Activated naive CD4-positive, alpha-beta T cell treated with anti-CD3 and anti-CD28 coated beads, Interleukin-2, amount 50 U/mL, for 16 hours (primary cell): Measurements from ENCODE around the gene DMD.
"Not testable (repeated sequence)": the region's sequence is repeated elsewhere in the genome, so short reads cannot be mapped to it uniquely, and the experiment has no call there.

Experiments used
- DNase-seq: peaks from one replicate; pipeline ENCODE4 v3.0.0-alpha.2; 2020

Gene DMD

DNA sequence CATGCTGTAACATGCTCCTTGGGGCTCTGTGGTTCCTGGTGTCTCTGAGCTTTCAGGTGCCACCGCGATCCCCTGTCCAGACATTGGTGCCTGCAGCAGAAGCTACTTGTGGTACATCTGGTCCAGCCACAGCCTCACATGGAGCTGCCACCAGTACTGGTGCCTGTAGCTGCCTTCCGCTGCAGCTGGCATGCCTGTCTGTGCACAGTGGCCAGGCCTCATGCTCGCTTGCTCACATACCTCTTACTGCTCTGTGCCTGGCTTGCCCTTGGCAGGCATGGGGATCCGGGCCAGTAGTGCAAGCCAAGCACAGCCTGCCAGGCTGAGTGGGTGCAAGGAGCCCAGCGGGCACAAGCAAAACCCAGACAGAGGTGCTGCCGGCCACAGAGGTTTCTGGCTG lies 618.6 kb downstream of the DMD start:
- DNase-seq: no peak

GRCh38 chrX:32591589-32591988 lies 619.8 kb downstream of the DMD start:
- DNase-seq: no peak

GRCh38 chrX:32582729-32583128 lies 628.6 kb downstream of the DMD start:
- DNase-seq: no peak

GRCh38 chrX:32576885-32577284 lies 634.5 kb downstream of the DMD start:
- DNase-seq: no peak

GRCh38 chrX:32572644-32573043 lies 638.7 kb downstream of the DMD start:
- no peak for DNase-seq

GRCh38 chrX:32571579-32571978 lies 639.8 kb downstream of the DMD start:
- DNase-seq: no peak

DNA sequence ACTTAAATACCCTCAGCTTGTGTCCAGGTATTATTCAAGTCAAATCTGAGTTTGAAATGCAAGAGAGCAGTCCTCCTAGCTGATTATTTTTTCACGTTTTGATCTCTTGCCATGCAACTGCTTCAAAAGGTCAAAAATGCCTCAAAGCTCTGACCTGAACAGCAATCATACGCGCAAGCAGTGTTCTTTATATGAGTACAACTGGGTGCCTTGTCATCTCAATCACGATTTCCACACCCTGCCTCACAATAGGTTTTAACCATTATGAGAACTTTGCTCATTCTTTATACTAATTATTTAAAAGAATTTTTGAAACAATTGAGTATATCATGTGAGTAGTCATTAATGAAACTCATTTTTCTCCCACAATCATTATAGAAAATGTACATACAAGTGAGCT lies 649.1 kb downstream of the DMD start:
- no peak for DNase-seq

DNA sequence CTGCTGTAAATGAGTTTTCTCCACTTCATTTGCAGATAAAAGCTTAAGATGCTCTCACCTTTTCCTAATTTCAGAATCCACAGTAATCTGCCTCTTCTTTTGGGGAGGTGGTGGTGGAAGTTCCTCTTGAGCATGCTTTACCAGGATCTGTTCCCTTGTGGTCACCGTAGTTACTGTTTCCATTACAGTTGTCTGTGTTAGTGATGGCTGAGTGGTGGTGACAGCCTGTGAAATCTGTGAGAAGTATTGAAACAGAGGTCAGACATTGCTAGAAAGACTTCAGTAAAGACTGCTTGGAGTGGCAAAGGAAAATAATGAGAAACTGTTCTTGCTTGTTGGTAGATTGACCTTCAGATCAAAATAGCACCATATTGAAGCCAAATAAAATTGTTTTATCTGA lies 666.2 kb downstream of the DMD start:
- no peak for DNase-seq

DNA sequence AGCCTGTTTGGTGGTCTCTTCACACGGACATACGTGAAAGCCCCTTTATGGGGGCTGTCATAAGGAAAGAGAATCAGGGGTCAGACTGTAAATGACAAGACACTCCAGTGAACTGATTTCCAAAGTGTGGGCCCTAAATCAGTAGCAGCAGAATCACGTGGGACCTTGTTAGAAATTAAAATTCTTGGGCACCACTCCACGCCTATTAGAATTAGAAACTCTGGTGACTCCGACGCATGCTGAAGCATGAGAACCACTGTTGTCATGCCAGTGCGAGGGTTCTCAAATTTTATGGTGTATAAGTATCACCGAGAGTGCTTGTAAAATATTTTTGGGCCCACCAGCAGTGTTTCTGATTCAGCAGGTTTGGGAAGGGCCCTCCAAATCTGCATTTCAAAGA lies 672.8 kb downstream of the DMD start:
- no peak for DNase-seq

GRCh38 chrX:32533848-32534247 lies 677.5 kb downstream of the DMD start:
- DNase-seq: no peak

DNA sequence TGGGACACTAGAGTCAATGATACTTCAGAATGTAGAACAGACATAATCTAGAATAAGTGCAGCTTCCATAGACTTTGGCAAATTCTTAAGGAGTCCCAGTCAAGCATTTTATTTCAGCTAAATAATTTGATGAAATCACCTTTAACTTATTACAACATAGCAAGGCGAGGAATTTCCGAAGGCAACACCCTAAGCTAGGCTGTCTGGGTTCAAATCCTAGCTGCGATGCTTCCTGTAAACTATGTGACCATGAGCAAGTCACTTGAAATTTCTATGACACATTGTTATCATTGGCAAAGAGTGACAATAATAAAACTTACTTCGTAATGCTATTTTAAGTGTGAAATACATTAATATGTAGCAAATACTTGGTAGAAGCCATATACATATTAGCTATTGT lies 679.1 kb downstream of the DMD start:
- no peak for DNase-seq

GRCh38 chrX:32530802-32531403 lies 680.4 kb downstream of the DMD start:
- DNase-seq: no peak

- DNase-seq: not testable (repeated sequence)
Observed at GRCh38 chrX:32528451-32528850, 682.9 kb downstream of the DMD start.

DNA sequence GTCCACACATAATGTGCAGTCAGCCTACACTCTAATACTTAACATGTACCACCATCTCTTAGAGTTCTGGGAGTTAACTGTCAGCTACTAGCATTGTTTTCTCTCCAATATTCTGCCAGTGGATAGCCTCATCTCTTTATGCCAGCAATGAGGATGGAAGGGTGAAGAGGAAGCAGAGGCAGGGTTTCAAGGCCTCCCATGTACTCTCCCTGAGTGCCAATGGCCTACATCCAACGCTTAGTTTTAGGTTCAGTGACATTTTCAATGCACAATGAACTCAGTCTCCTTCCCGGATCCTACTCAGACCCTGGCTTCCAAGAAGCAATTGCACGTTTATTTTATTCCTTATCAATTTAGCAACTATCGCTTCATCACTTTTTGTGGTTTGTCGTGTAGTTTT lies 686.1 kb downstream of the DMD start:
- DNase-seq: no peak

DNA sequence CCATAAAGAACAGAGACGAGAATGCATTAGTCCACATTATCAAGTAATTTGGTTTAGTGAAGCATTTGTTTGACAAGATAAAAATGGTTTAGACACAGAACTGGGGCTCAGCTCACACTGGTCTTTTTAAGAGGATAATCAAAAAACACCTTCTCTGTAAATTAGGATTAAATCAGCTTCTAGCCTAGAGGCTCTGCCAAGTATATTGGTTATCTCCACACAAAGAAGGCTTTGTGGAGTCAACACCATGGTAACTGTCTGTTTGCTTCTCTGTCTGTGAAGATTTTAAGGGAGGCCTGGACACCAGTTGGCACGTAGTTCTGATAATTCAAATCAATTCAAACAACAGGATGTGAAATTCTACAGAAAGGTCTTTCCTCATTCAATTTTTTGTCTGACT lies 687.0 kb downstream of the DMD start:
- no peak for DNase-seq

GRCh38 chrX:32520789-32521188 lies 690.6 kb downstream of the DMD start:
- DNase-seq: no peak

DNA sequence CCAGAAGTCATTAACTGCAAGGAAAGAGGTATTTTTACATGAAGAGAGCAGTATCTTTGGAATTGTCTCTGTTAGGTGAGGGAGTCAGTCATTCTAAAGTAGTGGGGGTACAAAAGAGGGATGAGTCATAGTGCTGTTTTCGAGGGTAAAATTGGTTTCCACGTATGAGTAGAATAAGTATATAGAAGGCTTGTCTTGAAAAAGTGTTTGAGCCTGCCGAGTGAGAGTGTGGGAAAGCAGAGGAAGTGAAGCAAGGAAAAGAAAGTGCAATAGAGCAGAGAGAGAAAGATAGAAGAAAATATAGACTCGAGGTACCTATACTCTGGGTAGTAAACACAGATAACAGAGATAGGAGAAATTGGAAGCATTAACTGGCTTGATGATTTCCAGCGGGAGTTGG lies 696.4 kb downstream of the DMD start:
- DNase-seq: no peak

DNA sequence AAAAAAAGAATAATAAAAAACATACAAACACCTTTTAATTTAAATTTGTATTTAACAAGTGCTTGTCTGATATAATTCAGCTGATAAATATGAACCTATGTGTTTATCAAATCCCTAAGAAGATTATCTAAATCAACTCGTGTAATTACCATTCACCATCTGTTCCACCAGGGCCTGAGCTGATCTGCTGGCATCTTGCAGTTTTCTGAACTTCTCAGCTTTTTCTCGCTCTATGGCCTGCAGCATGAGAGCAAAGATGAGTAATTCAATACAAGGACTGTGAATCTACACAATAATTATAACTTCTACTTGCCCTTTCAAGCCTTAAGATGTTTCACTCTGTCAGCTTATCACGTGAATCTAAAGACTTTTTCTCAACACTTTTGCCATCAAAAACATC lies 709.7 kb downstream of the DMD start:
- DNase-seq: no peak

- no peak for DNase-seq
Observed at GRCh38 chrX:32496671-32497070, 714.7 kb downstream of the DMD start.

DNA sequence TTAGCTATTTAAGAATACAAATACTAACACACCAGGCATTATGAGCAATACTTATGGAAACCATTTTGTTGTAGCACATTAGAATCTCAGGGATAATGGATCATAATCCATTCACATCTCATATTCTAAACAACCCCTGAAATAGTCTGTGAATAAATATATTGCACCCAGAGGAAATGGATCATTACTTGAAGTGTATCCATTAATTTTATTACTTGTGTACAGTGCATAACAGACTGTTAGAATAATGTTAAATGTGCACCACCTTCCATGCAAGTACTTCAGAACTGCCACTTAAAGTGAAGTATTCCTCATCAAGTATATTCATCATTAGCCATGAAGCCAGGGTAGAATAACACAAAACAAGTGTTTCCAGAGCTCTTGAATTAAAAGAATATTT lies 715.5 kb downstream of the DMD start:
- no peak for DNase-seq

GRCh38 chrX:32489125-32489524 lies 722.2 kb downstream of the DMD start:
- DNase-seq: no peak

DNA sequence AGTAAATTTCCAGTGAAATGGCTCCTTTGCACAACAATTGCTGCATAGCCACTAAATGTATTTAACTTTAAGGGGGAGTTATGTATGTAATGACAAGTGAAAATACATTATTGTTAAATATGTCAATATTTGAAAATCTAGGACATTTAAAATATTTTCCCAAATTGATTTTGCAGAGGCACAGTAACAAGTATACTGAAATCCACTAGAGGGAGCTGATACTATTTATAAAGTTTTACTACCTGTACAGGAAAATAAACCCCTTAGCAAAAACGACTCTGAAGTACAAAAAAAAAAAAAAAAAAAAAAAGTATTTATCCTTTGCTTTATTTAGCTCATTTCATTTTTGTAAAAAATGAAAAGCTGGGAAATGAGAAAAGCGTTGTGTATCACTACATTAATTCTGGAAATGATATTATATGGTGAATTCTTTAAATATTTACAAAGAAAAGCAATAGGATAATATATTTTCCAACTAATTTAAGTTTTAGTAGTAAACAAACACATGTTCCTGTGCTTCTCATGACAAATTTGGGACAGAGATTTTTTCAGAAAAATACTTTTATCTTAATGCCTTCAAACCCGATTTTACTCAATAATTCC lies 727.7 kb downstream of the DMD start:
- DNase-seq: no peak

DNA sequence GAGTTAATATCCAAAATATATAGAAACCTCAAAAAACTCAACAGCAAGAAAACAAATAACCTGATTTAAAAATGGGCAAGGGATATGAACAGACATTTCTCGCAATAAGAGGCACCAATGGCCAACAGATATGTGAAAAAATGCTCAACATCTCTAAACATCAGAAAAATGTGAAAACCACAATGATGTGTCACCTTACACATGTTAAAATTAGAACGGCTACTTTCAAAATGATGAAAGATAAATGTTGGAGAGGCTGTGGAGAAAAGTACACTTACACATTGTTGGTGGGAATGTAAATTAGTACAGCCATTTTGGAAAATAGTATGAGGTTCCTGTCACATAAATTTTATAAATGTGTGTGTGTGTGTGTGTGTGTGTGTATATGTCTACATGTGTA lies 731.3 kb downstream of the DMD start:
- no peak for DNase-seq

- no peak for DNase-seq
Observed at GRCh38 chrX:32472364-32472763, 739.0 kb downstream of the DMD start.

DNA sequence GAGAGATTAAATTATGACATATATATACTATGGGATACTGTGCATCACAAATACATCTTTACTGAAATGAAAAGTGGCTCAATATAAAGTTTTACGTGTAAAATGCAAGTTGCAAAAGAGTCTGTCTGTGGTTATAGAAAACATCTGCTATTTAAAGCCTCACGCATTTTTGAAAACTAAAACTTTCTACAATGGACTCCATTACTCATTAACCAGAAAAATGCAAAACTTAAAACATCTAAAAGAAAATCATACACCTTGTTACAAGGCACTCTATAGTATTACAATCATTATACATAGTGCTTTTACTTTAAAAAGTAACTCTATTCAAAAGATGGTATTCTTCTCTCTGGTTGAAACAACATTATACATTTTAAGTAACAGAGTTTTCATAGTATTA lies 755.6 kb downstream of the DMD start:
- no peak for DNase-seq
